Measurements from ENCODE around the gene INPP1. TPM values are rescaled to one million over a fixed set of nuclear protein-coding genes. Genes with fewer than 3 reads are reported as not detected.

INPP1 gene
- total RNA-seq, 2 experiments from 2014 or later = not detected

DNA sequence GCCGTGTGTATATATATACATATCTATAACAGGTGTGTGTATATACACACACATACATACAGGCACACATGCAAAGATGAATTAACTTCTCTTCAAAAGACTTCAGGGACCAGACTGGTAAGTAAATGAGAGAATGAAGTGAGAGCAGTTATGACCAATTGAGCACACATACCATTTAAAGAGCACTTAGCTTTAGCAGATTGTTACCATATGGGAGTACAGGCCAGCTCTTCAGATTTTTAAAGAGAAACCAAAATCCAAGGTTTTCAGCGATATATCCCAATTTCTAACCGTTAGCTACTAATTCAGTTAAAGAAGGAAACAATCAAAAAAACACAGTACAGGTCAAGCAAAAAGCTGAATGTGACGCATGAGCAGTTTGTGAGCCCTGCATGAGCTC lies 23.7 kb downstream of the INPP1 start:
- CTCF ChIA-PET (ENCODE audit: unreplicated experiment) = no interaction called here
- Histone ChIP-seq H3K36me3 (ENCODE audit: insufficient read depth, low read length) (no peaks in the 10 kb centered on the region), H3K9me3 (ENCODE audit: low read length) (no peaks in the 10 kb centered on the region), H2AFZ (ENCODE audit: low read length) (no peak overlapping the region), H3K79me2 (ENCODE audit: insufficient read depth, low read depth, low read length) (no peaks in the 10 kb centered on the region), H4K20me1 (ENCODE audit: insufficient read depth, low read length) (no peaks in the 10 kb centered on the region), H3K4me2 (ENCODE audit: low read length) (no peak overlapping the region), H3K27ac (ENCODE audit: low read depth, low read length, poor library complexity, severe bottlenecking) (no peak overlapping the region), H3K4me1 (ENCODE audit: insufficient read depth, low read length, poor library complexity, severe bottlenecking) (no peaks in the 10 kb centered on the region), H3K9me2 (ENCODE audit: insufficient read depth, low read length) (no peaks in the 10 kb centered on the region), H3K4me3 (ENCODE audit: low read depth, low read length, poor library complexity, severe bottlenecking) (no peak overlapping the region)
- TF ChIP-seq EZH2phosphoT487 (IDR thresholded peaks at IDR 0.05; ENCODE audit: borderline replicate concordance, low read depth, low read length) (no peak), CTCF (conservative IDR thresholded peaks at IDR 0.05; ENCODE audit: low read length) (no peak)
- POLR2A ChIA-PET = interaction anchor here (1.0 to 1.3 kb wide), 3 partner anchors 8 to 12 kb away, joined by 3 to 4 read pairs (median 3); no protein-coding TSS in a partner anchor
- DNase-seq (ENCODE audit: low spot score) = no peak
- intact Hi-C loops (cut with micrococcal nuclease; ENCODE audit: unreplicated experiment) = no loop called here
- no TSS peak for BruUV-seq (replicated peaks)

GRCh38 chr2:190369635-190370034 lies 26.2 kb downstream of the INPP1 start:
- no peaks in the 10 kb centered on the region for H3K79me2 ChIP-seq (ENCODE audit: insufficient read depth, low read depth, low read length)
- H3K9me3 ChIP-seq (ENCODE audit: low read length) = no peaks in the 10 kb centered on the region
- H3K27ac ChIP-seq (ENCODE audit: low read depth, low read length, poor library complexity, severe bottlenecking) = no peak overlapping the region
- no peaks in the 10 kb centered on the region for H3K36me3 ChIP-seq (ENCODE audit: insufficient read depth, low read length)
- H3K4me1 ChIP-seq (ENCODE audit: insufficient read depth, low read length, poor library complexity, severe bottlenecking) = no peaks in the 10 kb centered on the region
- H2AFZ ChIP-seq (ENCODE audit: low read length) = no peak overlapping the region
- H3K4me2 ChIP-seq (ENCODE audit: low read length) = no peak overlapping the region
- no peaks in the 10 kb centered on the region for H4K20me1 ChIP-seq (ENCODE audit: insufficient read depth, low read length)
- TF ChIP-seq EZH2phosphoT487 (IDR thresholded peaks at IDR 0.05; ENCODE audit: borderline replicate concordance, low read depth, low read length) (no peak), CTCF (conservative IDR thresholded peaks at IDR 0.05; ENCODE audit: low read length) (no peak)
- no peak for DNase-seq (ENCODE audit: low spot score)
- ChIA-PET POLR2A (no interaction called here), CTCF (ENCODE audit: unreplicated experiment) (no interaction called here)
- H3K4me3 ChIP-seq (ENCODE audit: low read depth, low read length, poor library complexity, severe bottlenecking) = no peak overlapping the region
- intact Hi-C loops (cut with micrococcal nuclease; ENCODE audit: unreplicated experiment) = no loop called here
- BruUV-seq (replicated peaks) = no TSS peak
- no peaks in the 10 kb centered on the region for H3K9me2 ChIP-seq (ENCODE audit: insufficient read depth, low read length)

GRCh38 chr2:190376083-190376482 lies 32.7 kb downstream of the INPP1 start:
- Histone ChIP-seq H3K36me3 (ENCODE audit: insufficient read depth, low read length) (no peaks in the 10 kb centered on the region), H2AFZ (ENCODE audit: low read length) (no peak overlapping the region), H3K4me3 (ENCODE audit: low read depth, low read length, poor library complexity, severe bottlenecking) (no peak overlapping the region), H3K4me1 (ENCODE audit: insufficient read depth, low read length, poor library complexity, severe bottlenecking) (no peaks in the 10 kb centered on the region), H3K9me2 (ENCODE audit: insufficient read depth, low read length) (no peaks in the 10 kb centered on the region), H3K4me2 (ENCODE audit: low read length) (no peak overlapping the region), H3K9me3 (ENCODE audit: low read length) (no peaks in the 10 kb centered on the region), H3K79me2 (ENCODE audit: insufficient read depth, low read depth, low read length) (no peaks in the 10 kb centered on the region), H3K27ac (ENCODE audit: low read depth, low read length, poor library complexity, severe bottlenecking) (no peak overlapping the region), H4K20me1 (ENCODE audit: insufficient read depth, low read length) (no peaks in the 10 kb centered on the region)
- no peak for DNase-seq (ENCODE audit: low spot score)
- CTCF ChIA-PET (ENCODE audit: unreplicated experiment) = no interaction called here
- no peak for TF ChIP-seq CTCF (conservative IDR thresholded peaks at IDR 0.05; ENCODE audit: low read length)
- TF ChIP-seq EZH2phosphoT487 (IDR thresholded peaks at IDR 0.05; ENCODE audit: borderline replicate concordance, low read depth, low read length) = no peak
- intact Hi-C loops (cut with micrococcal nuclease; ENCODE audit: unreplicated experiment) = no loop called here
- POLR2A ChIA-PET = no interaction called here
- BruUV-seq (replicated peaks) = no TSS peak

Data from OCI-LY7 (cell line).